ENCODE measurements around the gene OAF.

Gene OAF

GRCh38 chr11:120211522-120212258 lies 858 bp downstream of the OAF start:
- ChIA-PET POLR2A (no interaction called here), CTCF (interaction anchor here (0.6 kb wide), 1 partner anchor 14 kb away, joined by 3 read pairs; no protein-coding TSS in a partner anchor)
- no peak for DNase-seq (ENCODE audit: extremely low spot score)
- TF ChIP-seq PKNOX1 (IDR thresholded peaks at IDR 0.05) (no peak), FOXA1 (IDR thresholded peaks at IDR 0.05) (no peak), FOXM1 (IDR thresholded peaks at IDR 0.05; ENCODE audit: borderline replicate concordance) (no peak), TARDBP (IDR thresholded peaks at IDR 0.05) (no peak), ELF4 (IDR thresholded peaks at IDR 0.05) (no peak), FOXK2 (IDR thresholded peaks at IDR 0.05) (no peak), NFRKB (IDR thresholded peaks at IDR 0.05) (no peak), ARNT (IDR thresholded peaks at IDR 0.05) (no peak), SUZ12 (IDR thresholded peaks at IDR 0.05) (no peak), BHLHE40 (IDR thresholded peaks at IDR 0.05; ENCODE audit: borderline replicate concordance) (no peak), SP1 (IDR thresholded peaks at IDR 0.05) (no peak), CTBP1 (IDR thresholded peaks at IDR 0.05; ENCODE audit: borderline replicate concordance) (no peak), ZNF384 (IDR thresholded peaks at IDR 0.05) (no peak)

GRCh38 chr11:120212259-120212878 lies 1.5 kb downstream of the OAF start:
- ChIA-PET CTCF (interaction anchor here (0.5 kb wide), 1 partner anchor 229 kb away, joined by 3 read pairs; no protein-coding TSS in a partner anchor), POLR2A (interaction anchor here (2.1 kb wide), 1 partner anchor 13 kb away, joined by 6 read pairs; no protein-coding TSS in a partner anchor)
- no peak for TF ChIP-seq TARDBP (IDR thresholded peaks at IDR 0.05)
- no peak for TF ChIP-seq ELF4 (IDR thresholded peaks at IDR 0.05)
- TF ChIP-seq LEF1 (IDR thresholded peaks at IDR 0.05; ENCODE audit: borderline replicate concordance), result no peak
- no peak for TF ChIP-seq PKNOX1 (IDR thresholded peaks at IDR 0.05)
- TF ChIP-seq SP1 (IDR thresholded peaks at IDR 0.05), result no peak
- TF ChIP-seq NFRKB (IDR thresholded peaks at IDR 0.05), result no peak
- TF ChIP-seq ZNF384 (IDR thresholded peaks at IDR 0.05), result no peak
- no peak for TF ChIP-seq L3MBTL2 (conservative IDR thresholded peaks at IDR 0.05)
- no peak for TF ChIP-seq FOXA1 (IDR thresholded peaks at IDR 0.05)
- no peak for TF ChIP-seq FOXK2 (IDR thresholded peaks at IDR 0.05)
- no peak for TF ChIP-seq SUZ12 (IDR thresholded peaks at IDR 0.05)
- no peak for TF ChIP-seq ARNT (IDR thresholded peaks at IDR 0.05)
- TF ChIP-seq BHLHE40 (IDR thresholded peaks at IDR 0.05; ENCODE audit: borderline replicate concordance), result no peak
- no peak for TF ChIP-seq CTBP1 (IDR thresholded peaks at IDR 0.05; ENCODE audit: borderline replicate concordance)
- no peak for TF ChIP-seq FOXM1 (IDR thresholded peaks at IDR 0.05; ENCODE audit: borderline replicate concordance)
- no peak for TF ChIP-seq HDGF (IDR thresholded peaks at IDR 0.05; ENCODE audit: borderline replicate concordance)
- no peak for DNase-seq (ENCODE audit: extremely low spot score)

DNA sequence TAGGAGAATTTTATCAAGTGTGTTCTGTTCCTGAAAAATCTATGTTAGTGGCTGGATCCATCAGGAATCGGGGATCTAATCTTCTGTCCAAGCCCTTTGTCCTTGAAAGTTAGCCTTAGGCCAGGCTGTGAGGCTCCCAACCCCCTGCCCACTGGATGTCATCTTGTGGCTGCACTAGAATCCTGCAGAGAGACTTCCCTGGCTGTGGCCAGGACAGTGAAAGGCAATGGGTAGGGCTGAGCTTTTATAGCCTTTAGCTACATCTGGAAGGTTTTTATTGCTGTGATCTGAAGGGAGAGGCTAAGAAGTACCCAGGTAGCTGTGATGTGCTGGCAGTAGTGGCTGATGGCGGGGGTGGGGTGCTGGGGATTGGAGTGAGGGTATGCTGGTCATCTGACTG lies 2.1 kb downstream of the OAF start:
- no peak for DNase-seq (ENCODE audit: extremely low spot score)
- TF ChIP-seq HDGF (IDR thresholded peaks at IDR 0.05; ENCODE audit: borderline replicate concordance) (no peak), FOXK2 (IDR thresholded peaks at IDR 0.05) (no peak), SUZ12 (IDR thresholded peaks at IDR 0.05) (no peak), FOXM1 (IDR thresholded peaks at IDR 0.05; ENCODE audit: borderline replicate concordance) (no peak), FOXA1 (IDR thresholded peaks at IDR 0.05) (no peak), CTBP1 (IDR thresholded peaks at IDR 0.05; ENCODE audit: borderline replicate concordance) (no peak), TARDBP (IDR thresholded peaks at IDR 0.05) (no peak), SP1 (IDR thresholded peaks at IDR 0.05) (no peak), LEF1 (IDR thresholded peaks at IDR 0.05; ENCODE audit: borderline replicate concordance) (no peak), ELF4 (IDR thresholded peaks at IDR 0.05) (no peak), ZNF384 (IDR thresholded peaks at IDR 0.05) (no peak), BHLHE40 (IDR thresholded peaks at IDR 0.05; ENCODE audit: borderline replicate concordance) (no peak), L3MBTL2 (conservative IDR thresholded peaks at IDR 0.05) (no peak), PKNOX1 (IDR thresholded peaks at IDR 0.05) (no peak), NFRKB (IDR thresholded peaks at IDR 0.05) (no peak), ARNT (IDR thresholded peaks at IDR 0.05) (no peak)
- ChIA-PET POLR2A (interaction anchor here (2.1 kb wide), 1 partner anchor 13 kb away, joined by 6 read pairs; no protein-coding TSS in a partner anchor), CTCF (interaction anchor here (0.5 to 1.0 kb wide), 2 partner anchors 16 to 229 kb away, joined by 3 to 4 read pairs; no protein-coding TSS in a partner anchor)

DNA sequence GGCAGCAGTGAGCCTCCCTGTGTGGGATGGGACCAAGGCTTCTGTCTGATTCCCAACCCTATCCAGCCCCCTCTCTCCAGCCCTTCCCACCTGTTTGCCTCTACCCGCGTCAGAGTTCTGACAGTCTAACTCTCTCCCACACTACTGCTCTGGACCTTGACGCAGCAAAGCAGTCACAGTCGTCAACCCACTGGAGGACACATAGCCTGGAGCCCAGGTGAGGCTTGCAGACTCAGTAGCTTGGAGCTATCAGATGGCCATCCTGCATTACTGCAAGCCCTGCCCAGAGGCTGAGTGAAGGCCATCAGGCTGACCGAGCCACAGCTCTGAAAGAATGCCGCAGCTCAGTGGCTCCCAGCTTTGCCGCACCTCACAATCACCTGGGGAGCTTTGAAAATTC lies 3.7 kb downstream of the OAF start:
- ChIA-PET POLR2A (interaction anchor here (2.1 kb wide), 1 partner anchor 11 kb away, joined by 6 read pairs; no protein-coding TSS in a partner anchor), CTCF (interaction anchor here (1.5 kb wide), 1 partner anchor 33 kb away, joined by 4 read pairs; no protein-coding TSS in a partner anchor)
- TF ChIP-seq ELF4 (IDR thresholded peaks at IDR 0.05) (no peak), CTBP1 (IDR thresholded peaks at IDR 0.05; ENCODE audit: borderline replicate concordance) (no peak), NFRKB (IDR thresholded peaks at IDR 0.05) (no peak), L3MBTL2 (conservative IDR thresholded peaks at IDR 0.05) (no peak), FOXM1 (IDR thresholded peaks at IDR 0.05; ENCODE audit: borderline replicate concordance) (no peak), BHLHE40 (IDR thresholded peaks at IDR 0.05; ENCODE audit: borderline replicate concordance) (no peak), FOXA1 (IDR thresholded peaks at IDR 0.05) (no peak), PKNOX1 (IDR thresholded peaks at IDR 0.05) (no peak), HDGF (IDR thresholded peaks at IDR 0.05; ENCODE audit: borderline replicate concordance) (no peak), ARNT (IDR thresholded peaks at IDR 0.05) (no peak), LEF1 (IDR thresholded peaks at IDR 0.05; ENCODE audit: borderline replicate concordance) (no peak), ZNF384 (IDR thresholded peaks at IDR 0.05) (no peak), SP1 (IDR thresholded peaks at IDR 0.05) (no peak), FOXK2 (IDR thresholded peaks at IDR 0.05) (no peak)
- DNase-seq (ENCODE audit: extremely low spot score), result no peak
